ENCODE measurements around the gene FAM171A2.

DNA sequence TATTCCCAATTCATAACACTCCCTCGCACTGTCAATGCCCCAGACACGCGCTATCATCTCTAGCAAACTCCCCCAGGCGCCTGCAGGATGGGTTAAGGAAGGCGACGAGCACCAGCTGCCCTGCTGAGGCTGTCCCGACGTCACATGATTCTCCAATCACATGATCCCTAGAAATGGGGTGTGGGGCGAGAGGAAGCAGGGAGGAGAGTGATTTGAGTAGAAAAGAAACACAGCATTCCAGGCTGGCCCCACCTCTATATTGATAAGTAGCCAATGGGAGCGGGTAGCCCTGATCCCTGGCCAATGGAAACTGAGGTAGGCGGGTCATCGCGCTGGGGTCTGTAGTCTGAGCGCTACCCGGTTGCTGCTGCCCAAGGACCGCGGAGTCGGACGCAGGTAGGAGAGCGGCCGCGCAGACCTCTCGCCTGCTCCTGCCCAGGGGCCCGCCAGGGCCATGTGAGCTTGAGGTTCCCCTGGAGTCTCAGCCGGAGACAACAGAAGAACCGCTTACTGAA lies 18.7 kb downstream of the FAM171A2 start, which contains the start of gene GRN:
- TF ChIP-seq, protein P1, sequence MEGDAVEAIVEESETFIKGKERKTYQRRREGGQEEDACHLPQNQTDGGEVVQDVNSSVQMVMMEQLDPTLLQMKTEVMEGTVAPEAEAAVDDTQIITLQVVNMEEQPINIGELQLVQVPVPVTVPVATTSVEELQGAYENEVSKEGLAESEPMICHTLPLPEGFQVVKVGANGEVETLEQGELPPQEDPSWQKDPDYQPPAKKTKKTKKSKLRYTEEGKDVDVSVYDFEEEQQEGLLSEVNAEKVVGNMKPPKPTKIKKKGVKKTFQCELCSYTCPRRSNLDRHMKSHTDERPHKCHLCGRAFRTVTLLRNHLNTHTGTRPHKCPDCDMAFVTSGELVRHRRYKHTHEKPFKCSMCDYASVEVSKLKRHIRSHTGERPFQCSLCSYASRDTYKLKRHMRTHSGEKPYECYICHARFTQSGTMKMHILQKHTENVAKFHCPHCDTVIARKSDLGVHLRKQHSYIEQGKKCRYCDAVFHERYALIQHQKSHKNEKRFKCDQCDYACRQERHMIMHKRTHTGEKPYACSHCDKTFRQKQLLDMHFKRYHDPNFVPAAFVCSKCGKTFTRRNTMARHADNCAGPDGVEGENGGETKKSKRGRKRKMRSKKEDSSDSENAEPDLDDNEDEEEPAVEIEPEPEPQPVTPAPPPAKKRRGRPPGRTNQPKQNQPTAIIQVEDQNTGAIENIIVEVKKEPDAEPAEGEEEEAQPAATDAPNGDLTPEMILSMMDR (IDR thresholded peaks at IDR 0.05 in 4 of 5, conservative IDR thresholded peaks at IDR 0.05 in 1 of 5) = no peak
- peak; percentile 67 to 84 for TF ChIP-seq POLR2A (IDR thresholded peaks at IDR 0.05)

Data from gastrocnemius medialis (tissue), 4 donors.